Vagina (tissue), 2 donors: ENCODE measurements around the gene TST. TPM values are rescaled to one million over a fixed set of nuclear protein-coding genes. Genes with fewer than 3 reads are reported as not detected.

Experiments
- DNase-seq, 2 donors: peaks; one replicate each; pipeline ENCODE4 v3.0.0-alpha.2; 2017; ENCODE audit errors: extremely low spot score in 2 of 2
- H3K27ac ChIP-seq: fragments of 200-600 bp; sonication (generic); one replicate; pipeline ENCODE4 v1.5.1; 2019
- H3K27me3 ChIP-seq: fragments of 200-600 bp; sonication (generic); one replicate; pipeline ENCODE4 v1.5.1; 2019
- H3K36me3 ChIP-seq, 2 donors: fragments of 200-600 bp; sonication (generic); one replicate each; pipeline ENCODE4 v1.5.1; 2017 to 2019
- H3K4me1 ChIP-seq: fragments of 200-600 bp; sonication (generic); one replicate; pipeline ENCODE4 v1.5.1; 2019
- H3K4me3 ChIP-seq, 2 donors: fragments of 200-600 bp; sonication (generic); 1 replicate in 1 of 2; 2 replicates in 1 of 2; pipeline ENCODE4 v1.5.1; 2016 to 2019
- H3K9me3 ChIP-seq: fragments of 200-600 bp; sonication (generic); one replicate; pipeline ENCODE4 v1.5.1; 2019
- CTCF ChIP-seq, 3 experiments: fragments of 450-650 bp in 2 of 3; fragments of 200-600 bp in 1 of 3; sonication (generic) in 1 of 3; IDR thresholded peaks; one replicate each; pipeline ENCODE4 v1.5.1; 2017 to 2019; ENCODE audit warnings: antibody characterized with exemption in 3 of 3, mild to moderate bottlenecking in 2 of 3, moderate library complexity in 2 of 3
- POLR2A ChIP-seq, 2 donors: fragments of 450-650 bp; IDR thresholded peaks; one replicate each; pipeline ENCODE4 v1.6.1; 2017; ENCODE audit warnings: antibody characterized with exemption in 2 of 2, mild to moderate bottlenecking in 2 of 2, moderate library complexity in 2 of 2
- POLR2AphosphoS5 ChIP-seq, 2 donors: sonication (generic); formaldehyde crosslinking; IDR thresholded peaks; one replicate each; pipeline ENCODE4 v1.9.0; 2017; ENCODE audit warnings: antibody characterized with exemption in 2 of 2, mild to moderate bottlenecking in 2 of 2, low read depth in 1 of 2; ENCODE audit not compliant: insufficient read depth in 1 of 2
- intact Hi-C: fragments of 100-400 bp; cut with DNase I; formaldehyde crosslinking; loops from one replicate; pipeline ENCODE4 v1.15.1; 2023
- total RNA-seq: library from RNA; depleted of rRNA; stranded (reverse); fragments of >200 nt; gene quantifications from one replicate; pipeline ENCODE4 v1.2.3, GENCODE V29; 2016

Gene TST
- total RNA-seq, 1 donor from 2014 or later = 50.8 TPM

GRCh38 chr22:37049224-37049623 is 30.0 kb upstream of the TST start:
- H3K36me3 ChIP-seq = no peaks in the 10 kb centered on the region
- TF ChIP-seq CTCF (IDR thresholded peaks at IDR 0.05) = no peak
- TF ChIP-seq POLR2A (IDR thresholded peaks at IDR 0.05) = no peak
- TF ChIP-seq POLR2AphosphoS5 (IDR thresholded peaks at IDR 0.05; ENCODE audit: insufficient read depth in 1 of 2, low read depth in 1 of 2) = no peak
- H3K4me3 ChIP-seq = no peak overlapping the region
- no peak overlapping the region for H3K27ac ChIP-seq
- H3K9me3 ChIP-seq = no peaks in the 10 kb centered on the region
- H3K27me3 ChIP-seq = no peaks in the 10 kb centered on the region
- H3K4me1 ChIP-seq = peaks cover 33% of the 10 kb centered on the region
- intact Hi-C loops = no loop called here
- no peak for DNase-seq

GRCh38 chr22:37048133-37048532 is 28.9 kb upstream of the TST start:
- intact Hi-C loops = no loop called here
- TF ChIP-seq POLR2A (IDR thresholded peaks at IDR 0.05) = no peak
- TF ChIP-seq POLR2AphosphoS5 (IDR thresholded peaks at IDR 0.05; ENCODE audit: insufficient read depth in 1 of 2, low read depth in 1 of 2) = no peak
- no peak for TF ChIP-seq CTCF (IDR thresholded peaks at IDR 0.05)

GRCh38 chr22:37047006-37047405 is 27.8 kb upstream of the TST start:
- Histone ChIP-seq H3K27me3 (no peaks in the 10 kb centered on the region), H3K9me3 (no peaks in the 10 kb centered on the region), H3K36me3 (no peaks in the 10 kb centered on the region), H3K4me3 (no peak overlapping the region), H3K27ac (no peak overlapping the region), H3K4me1 (peaks cover 12% of the 10 kb centered on the region)
- intact Hi-C loops = no loop called here
- no peak for DNase-seq
- TF ChIP-seq CTCF (IDR thresholded peaks at IDR 0.05) (no peak), POLR2AphosphoS5 (IDR thresholded peaks at IDR 0.05; ENCODE audit: insufficient read depth in 1 of 2, low read depth in 1 of 2) (no peak), POLR2A (IDR thresholded peaks at IDR 0.05) (no peak)

More at GRCh38 chr22:37048133-37048532, 28.9 kb upstream of the TST start:
- Histone ChIP-seq H3K4me3 (no peak overlapping the region), H3K27me3 (no peaks in the 10 kb centered on the region), H3K27ac (no peak overlapping the region), H3K9me3 (no peaks in the 10 kb centered on the region), H3K4me1 (peaks cover 23% of the 10 kb centered on the region), H3K36me3 (no peaks in the 10 kb centered on the region)
- DNase-seq = no peak

GRCh38 chr22:37046589-37046988 is 27.3 kb upstream of the TST start:
- H3K9me3 ChIP-seq = no peaks in the 10 kb centered on the region
- H3K4me1 ChIP-seq = peaks cover 9% of the 10 kb centered on the region
- TF ChIP-seq CTCF (IDR thresholded peaks at IDR 0.05) (no peak), POLR2AphosphoS5 (IDR thresholded peaks at IDR 0.05; ENCODE audit: insufficient read depth in 1 of 2, low read depth in 1 of 2) (no peak), POLR2A (IDR thresholded peaks at IDR 0.05) (no peak)
- H3K27ac ChIP-seq = no peak overlapping the region
- no peak for DNase-seq
- intact Hi-C loops = no loop called here
- no peaks in the 10 kb centered on the region for H3K27me3 ChIP-seq
- no peak overlapping the region for H3K4me3 ChIP-seq
- H3K36me3 ChIP-seq = no peaks in the 10 kb centered on the region

- Histone ChIP-seq H3K4me3 (no peak overlapping the region), H3K4me1 (peaks cover 7% of the 10 kb centered on the region), H3K9me3 (no peaks in the 10 kb centered on the region), H3K27ac (no peak overlapping the region), H3K36me3 (no peaks in the 10 kb centered on the region), H3K27me3 (no peaks in the 10 kb centered on the region)
- intact Hi-C loops = no loop called here
- no peak for TF ChIP-seq POLR2AphosphoS5 (IDR thresholded peaks at IDR 0.05; ENCODE audit: insufficient read depth in 1 of 2, low read depth in 1 of 2)
- no peak for TF ChIP-seq POLR2A (IDR thresholded peaks at IDR 0.05)
- no peak for TF ChIP-seq CTCF (IDR thresholded peaks at IDR 0.05)
- DNase-seq = no peak
Observed at GRCh38 chr22:37045958-37046357, 26.7 kb upstream of the TST start.
